Glutamatergic neuron (in vitro differentiated cells): ENCODE measurements around the gene KRTAP17-1. TPM values are rescaled to one million over a fixed set of nuclear protein-coding genes. Genes with fewer than 3 reads are reported as not detected.

Source experiments
- DNase-seq: peaks from one replicate; pipeline ENCODE4 v3.0.0; 2022
- H3K27ac Mint-ChIP-seq: one replicate; pipeline ENCODE4 v1.8.0; 2020; ENCODE audit warnings: mild to moderate bottlenecking, mixed read lengths, inconsistent platforms; ENCODE audit not compliant: unreplicated experiment
- H3K27me3 Mint-ChIP-seq: one replicate; pipeline ENCODE4 v1.8.0; 2020; ENCODE audit warnings: mild to moderate bottlenecking, moderate library complexity, mixed read lengths, inconsistent platforms; ENCODE audit not compliant: unreplicated experiment
- H3K36me3 Mint-ChIP-seq: one replicate; pipeline ENCODE4 v1.8.0; 2020; ENCODE audit warnings: mild to moderate bottlenecking, mixed read lengths, inconsistent platforms; ENCODE audit not compliant: unreplicated experiment
- H3K4me1 Mint-ChIP-seq: one replicate; pipeline ENCODE4 v1.8.0; 2020; ENCODE audit warnings: mild to moderate bottlenecking, low read depth, mixed read lengths, inconsistent platforms; ENCODE audit not compliant: unreplicated experiment
- H3K4me3 Mint-ChIP-seq: one replicate; pipeline ENCODE4 v1.8.0; 2020; ENCODE audit warnings: mild to moderate bottlenecking, mixed read lengths, inconsistent platforms; ENCODE audit not compliant: unreplicated experiment
- H3K9me3 Mint-ChIP-seq: one replicate; pipeline ENCODE4 v1.8.0; 2020; ENCODE audit warnings: mild to moderate bottlenecking, moderate library complexity, mixed read lengths, inconsistent platforms; ENCODE audit not compliant: unreplicated experiment
- total RNA-seq: library from RNA; stranded (reverse); fragmentation: NEBNext Ultra II Directional; extraction: Animal tissue kit (Norgen Biotek cat#: 25700); gene quantifications from one replicate; pipeline ENCODE4 v1.2.1, GENCODE V29; 2021; ENCODE audit not compliant: unreplicated experiment
- TF ChIP-seq, protein P1 (sequence below): fragments of 200-600 bp; sonication (generic); IDR thresholded peaks from one replicate; pipeline ENCODE4 v1.5.0; 2021; ENCODE audit not compliant: partially characterized antibody, unreplicated experiment

KRTAP17-1 gene
- total RNA-seq, 1 donor from 2014 or later, result not detected

DNA sequence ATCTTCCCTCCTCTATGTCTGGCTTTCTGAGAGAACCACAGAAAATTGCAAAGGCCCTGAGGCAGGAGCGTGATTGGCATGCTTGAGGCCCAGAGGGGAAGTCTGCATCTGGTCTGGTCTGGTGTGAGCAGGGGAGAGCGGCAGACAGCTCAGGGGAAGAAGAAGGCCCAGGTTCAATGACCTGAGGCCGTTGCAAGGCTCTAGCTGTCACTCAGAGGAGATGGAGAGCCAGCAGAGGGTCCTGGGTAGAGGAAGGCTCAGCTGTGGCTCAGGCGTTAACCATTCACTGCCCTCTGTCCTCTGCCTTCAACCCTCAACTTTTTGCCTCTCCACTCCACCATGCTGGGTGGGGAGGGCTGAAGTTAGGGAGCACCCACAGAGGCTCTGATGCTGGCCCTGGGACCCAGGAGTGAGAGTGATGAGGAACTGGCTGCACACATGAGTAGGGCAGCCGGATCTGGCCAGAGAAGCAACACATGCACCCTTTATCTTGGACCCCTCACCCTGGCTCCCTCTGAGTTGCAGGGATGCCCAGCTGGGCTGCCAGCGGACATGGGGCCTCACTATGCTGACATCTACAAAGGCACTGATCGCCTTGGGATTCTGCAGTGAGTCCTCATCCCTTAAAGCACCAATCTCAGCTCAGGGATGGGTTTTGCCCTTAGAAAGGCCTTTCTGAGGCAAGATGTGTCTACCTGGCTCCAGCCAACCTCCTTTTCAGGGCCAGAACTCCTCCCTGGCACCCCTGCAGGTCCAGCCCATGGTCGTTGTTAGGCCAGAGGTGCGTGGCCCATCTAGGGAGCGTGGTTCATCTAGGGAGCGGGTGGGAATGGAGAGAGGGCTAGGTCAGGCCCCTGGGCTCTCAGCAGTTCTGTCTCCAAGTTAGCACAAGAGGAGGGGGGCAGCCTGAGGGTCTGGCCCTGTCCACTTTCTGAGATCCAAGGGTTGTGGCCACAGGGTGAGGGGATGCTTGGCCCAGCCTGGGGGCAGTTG is 7.7 kb upstream of the KRTAP17-1 start:
- peaks cover 2% of the 10 kb centered on the region for H3K4me1 Mint-ChIP-seq
- H3K36me3 Mint-ChIP-seq, result peaks cover 9% of the 10 kb centered on the region
- no peak for DNase-seq
- H3K27ac Mint-ChIP-seq, result no peak overlapping the region
- peaks cover 3% of the 10 kb centered on the region for H3K9me3 Mint-ChIP-seq
- no peak overlapping the region for H3K4me3 Mint-ChIP-seq
- no peaks in the 10 kb centered on the region for H3K27me3 Mint-ChIP-seq
- TF ChIP-seq, protein P1, sequence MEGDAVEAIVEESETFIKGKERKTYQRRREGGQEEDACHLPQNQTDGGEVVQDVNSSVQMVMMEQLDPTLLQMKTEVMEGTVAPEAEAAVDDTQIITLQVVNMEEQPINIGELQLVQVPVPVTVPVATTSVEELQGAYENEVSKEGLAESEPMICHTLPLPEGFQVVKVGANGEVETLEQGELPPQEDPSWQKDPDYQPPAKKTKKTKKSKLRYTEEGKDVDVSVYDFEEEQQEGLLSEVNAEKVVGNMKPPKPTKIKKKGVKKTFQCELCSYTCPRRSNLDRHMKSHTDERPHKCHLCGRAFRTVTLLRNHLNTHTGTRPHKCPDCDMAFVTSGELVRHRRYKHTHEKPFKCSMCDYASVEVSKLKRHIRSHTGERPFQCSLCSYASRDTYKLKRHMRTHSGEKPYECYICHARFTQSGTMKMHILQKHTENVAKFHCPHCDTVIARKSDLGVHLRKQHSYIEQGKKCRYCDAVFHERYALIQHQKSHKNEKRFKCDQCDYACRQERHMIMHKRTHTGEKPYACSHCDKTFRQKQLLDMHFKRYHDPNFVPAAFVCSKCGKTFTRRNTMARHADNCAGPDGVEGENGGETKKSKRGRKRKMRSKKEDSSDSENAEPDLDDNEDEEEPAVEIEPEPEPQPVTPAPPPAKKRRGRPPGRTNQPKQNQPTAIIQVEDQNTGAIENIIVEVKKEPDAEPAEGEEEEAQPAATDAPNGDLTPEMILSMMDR, result no peak

GRCh38 chr17:41322094-41322902 is 6.8 kb upstream of the KRTAP17-1 start:
- Mint-ChIP-seq H3K27me3 (no peaks in the 10 kb centered on the region), H3K4me1 (peaks cover 2% of the 10 kb centered on the region), H3K27ac (no peak overlapping the region), H3K36me3 (peaks cover 9% of the 10 kb centered on the region), H3K9me3 (peaks cover 3% of the 10 kb centered on the region), H3K4me3 (no peak overlapping the region)
- TF ChIP-seq, protein P1, result peak; percentile 91
- no peak for DNase-seq

GRCh38 chr17:41318231-41318630 is 2.7 kb upstream of the KRTAP17-1 start:
- Mint-ChIP-seq H3K4me1 (peaks cover 2% of the 10 kb centered on the region), H3K4me3 (no peak overlapping the region), H3K36me3 (peaks cover 9% of the 10 kb centered on the region), H3K27ac (no peak overlapping the region), H3K27me3 (peaks cover 1% of the 10 kb centered on the region), H3K9me3 (peaks cover 1% of the 10 kb centered on the region)
- TF ChIP-seq, protein P1, result no peak
- DNase-seq, result no peak

DNA sequence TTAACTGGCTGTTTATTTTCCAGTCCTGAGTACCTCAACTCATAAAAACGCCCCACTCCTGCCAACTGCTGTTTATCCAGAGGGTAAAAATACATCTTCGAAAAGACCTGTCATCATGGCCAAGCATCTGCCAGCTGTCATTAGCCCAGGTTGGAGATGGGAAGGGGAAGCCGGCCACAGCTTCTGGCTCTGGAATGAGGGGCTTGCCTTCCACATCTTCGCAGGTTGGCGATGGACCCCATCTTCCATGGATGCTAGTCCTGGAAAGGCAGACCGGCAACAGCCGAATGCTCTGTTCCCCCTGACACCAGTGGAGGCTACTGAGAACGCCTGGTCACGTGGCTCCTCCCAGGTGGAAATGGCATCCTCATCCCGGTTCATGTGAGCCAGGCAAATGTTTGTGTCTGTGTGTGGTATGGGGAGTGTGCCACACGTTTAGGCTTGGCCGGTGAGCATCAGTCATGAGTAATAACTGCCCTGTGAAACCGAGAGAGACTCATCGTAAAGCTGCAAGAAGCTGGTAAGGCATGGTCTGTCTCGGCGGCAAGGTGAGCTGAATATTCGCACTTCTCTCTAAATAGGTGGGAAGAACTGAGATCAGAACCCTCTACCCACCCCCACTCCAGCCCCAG is 420 bp upstream of the KRTAP17-1 start:
- H3K4me3 Mint-ChIP-seq, result no peak overlapping the region
- no peak for DNase-seq
- H3K27ac Mint-ChIP-seq, result no peak overlapping the region
- H3K36me3 Mint-ChIP-seq, result peaks cover 9% of the 10 kb centered on the region
- peaks cover 3% of the 10 kb centered on the region for H3K9me3 Mint-ChIP-seq
- H3K4me1 Mint-ChIP-seq, result no peaks in the 10 kb centered on the region
- peaks cover 1% of the 10 kb centered on the region for H3K27me3 Mint-ChIP-seq
- TF ChIP-seq, protein P1, result no peak
